Right atrium auricular region (tissue), 2 donors: ENCODE measurements around the gene DOLK. TPM values are rescaled to one million over a fixed set of nuclear protein-coding genes. Genes with fewer than 3 reads are reported as not detected.

Experiments used
- DNase-seq: peaks from one replicate; pipeline ENCODE4 v3.0.0-alpha.2; 2019; ENCODE audit warnings: low spot score
- H3K27ac ChIP-seq, 2 donors: fragments of 200-600 bp; sonication (generic); 1 replicate in 1 of 2; 2 replicates in 1 of 2; pipeline ENCODE4 v1.5.1; 2016 to 2019
- H3K27me3 ChIP-seq, 2 donors: fragments of 200-600 bp; sonication (generic); one replicate each; pipeline versions ENCODE4 v1.5.1 to v1.6.0; 2017 to 2019
- H3K36me3 ChIP-seq: fragments of 200-600 bp; sonication (generic); one replicate; pipeline ENCODE4 v1.5.1; 2016
- H3K4me1 ChIP-seq, 2 donors: fragments of 200-600 bp; sonication (generic); one replicate each; pipeline versions ENCODE4 v1.5.1 to v1.6.0; 2017 to 2019
- H3K4me3 ChIP-seq, 2 donors: fragments of 200-600 bp; sonication (generic); 1 replicate in 1 of 2; 2 replicates in 1 of 2; pipeline ENCODE4 v1.5.1; 2017 to 2019; ENCODE audit warnings: mild to moderate bottlenecking in 1 of 2, moderate library complexity in 1 of 2
- H3K9me3 ChIP-seq, 2 donors: fragments of 200-600 bp; sonication (generic); one replicate each; pipeline ENCODE4 v1.5.1; 2019
- total RNA-seq, 2 donors: library from RNA; depleted of rRNA; stranded (reverse); fragments of >200 nt; gene quantifications; one replicate each; pipeline ENCODE4 v1.1.0, GENCODE V29; 2016
- TF ChIP-seq, protein P1 (sequence below), 2 donors: fragments of 200-600 bp; sonication (generic); IDR thresholded peaks; one replicate each; pipeline ENCODE4 v1.5.1; 2019; ENCODE audit warnings: antibody characterized with exemption in 2 of 2

Gene DOLK
- total RNA-seq, 2 donors from 2014 or later = 13.9 to 14.4 TPM

DNA sequence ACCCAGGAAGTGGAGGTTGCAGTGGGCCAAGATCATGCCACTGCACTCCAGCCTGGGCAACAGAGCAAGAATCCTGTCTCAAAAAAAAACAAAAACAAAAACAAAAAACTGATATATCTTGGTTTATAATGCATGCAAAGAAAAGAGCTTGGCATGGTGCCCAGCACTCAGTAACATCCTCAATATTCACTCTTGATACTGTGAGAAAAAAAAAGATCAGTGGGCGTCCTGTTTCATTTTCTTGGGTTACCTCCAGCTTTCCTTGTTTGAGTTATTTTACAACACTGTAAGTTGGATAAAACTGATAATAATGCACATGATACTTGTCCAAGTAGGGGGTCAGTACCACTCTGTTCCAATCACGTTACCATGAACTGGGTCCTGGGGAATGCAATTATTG, 18.8 kb downstream of the DOLK start:
- DNase-seq = no peak
- Histone ChIP-seq H3K4me3 (no peak overlapping the region), H3K36me3 (no peaks in the 10 kb centered on the region), H3K9me3 (no peaks in the 10 kb centered on the region), H3K27ac (no peak overlapping the region), H3K4me1 (peaks cover 0 to 5% of the 10 kb centered on the region in 2 donors), H3K27me3 (no peaks in the 10 kb centered on the region)
- TF ChIP-seq, protein P1, sequence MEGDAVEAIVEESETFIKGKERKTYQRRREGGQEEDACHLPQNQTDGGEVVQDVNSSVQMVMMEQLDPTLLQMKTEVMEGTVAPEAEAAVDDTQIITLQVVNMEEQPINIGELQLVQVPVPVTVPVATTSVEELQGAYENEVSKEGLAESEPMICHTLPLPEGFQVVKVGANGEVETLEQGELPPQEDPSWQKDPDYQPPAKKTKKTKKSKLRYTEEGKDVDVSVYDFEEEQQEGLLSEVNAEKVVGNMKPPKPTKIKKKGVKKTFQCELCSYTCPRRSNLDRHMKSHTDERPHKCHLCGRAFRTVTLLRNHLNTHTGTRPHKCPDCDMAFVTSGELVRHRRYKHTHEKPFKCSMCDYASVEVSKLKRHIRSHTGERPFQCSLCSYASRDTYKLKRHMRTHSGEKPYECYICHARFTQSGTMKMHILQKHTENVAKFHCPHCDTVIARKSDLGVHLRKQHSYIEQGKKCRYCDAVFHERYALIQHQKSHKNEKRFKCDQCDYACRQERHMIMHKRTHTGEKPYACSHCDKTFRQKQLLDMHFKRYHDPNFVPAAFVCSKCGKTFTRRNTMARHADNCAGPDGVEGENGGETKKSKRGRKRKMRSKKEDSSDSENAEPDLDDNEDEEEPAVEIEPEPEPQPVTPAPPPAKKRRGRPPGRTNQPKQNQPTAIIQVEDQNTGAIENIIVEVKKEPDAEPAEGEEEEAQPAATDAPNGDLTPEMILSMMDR (IDR thresholded peaks at IDR 0.05) = no peak

- DNase-seq = no peak
These were observed 19.5 kb downstream of the DOLK start for GRCh38 chr9:128927731-128928411.

GRCh38 chr9:128923493-128923883, 23.9 kb downstream of the DOLK start:
- Histone ChIP-seq H3K4me1 (peaks cover 0 to 49% of the 10 kb centered on the region in 2 donors), H3K4me3 (no peak overlapping the region), H3K9me3 (no peaks in the 10 kb centered on the region), H3K27me3 (no peaks in the 10 kb centered on the region), H3K36me3 (no peaks in the 10 kb centered on the region), H3K27ac (no peak overlapping the region)
- TF ChIP-seq, protein P1 (IDR thresholded peaks at IDR 0.05) = no peak
- DNase-seq = no peak

More at GRCh38 chr9:128927731-128928411, 19.5 kb downstream of the DOLK start:
- TF ChIP-seq, protein P1 (IDR thresholded peaks at IDR 0.05) = peak; percentile 67 to 90
- Histone ChIP-seq H3K9me3 (no peaks in the 10 kb centered on the region), H3K27ac (no peak overlapping the region), H3K36me3 (no peaks in the 10 kb centered on the region), H3K4me3 (no peak overlapping the region), H3K27me3 (no peaks in the 10 kb centered on the region), H3K4me1 (peaks cover 0 to 7% of the 10 kb centered on the region in 2 donors)

DNA sequence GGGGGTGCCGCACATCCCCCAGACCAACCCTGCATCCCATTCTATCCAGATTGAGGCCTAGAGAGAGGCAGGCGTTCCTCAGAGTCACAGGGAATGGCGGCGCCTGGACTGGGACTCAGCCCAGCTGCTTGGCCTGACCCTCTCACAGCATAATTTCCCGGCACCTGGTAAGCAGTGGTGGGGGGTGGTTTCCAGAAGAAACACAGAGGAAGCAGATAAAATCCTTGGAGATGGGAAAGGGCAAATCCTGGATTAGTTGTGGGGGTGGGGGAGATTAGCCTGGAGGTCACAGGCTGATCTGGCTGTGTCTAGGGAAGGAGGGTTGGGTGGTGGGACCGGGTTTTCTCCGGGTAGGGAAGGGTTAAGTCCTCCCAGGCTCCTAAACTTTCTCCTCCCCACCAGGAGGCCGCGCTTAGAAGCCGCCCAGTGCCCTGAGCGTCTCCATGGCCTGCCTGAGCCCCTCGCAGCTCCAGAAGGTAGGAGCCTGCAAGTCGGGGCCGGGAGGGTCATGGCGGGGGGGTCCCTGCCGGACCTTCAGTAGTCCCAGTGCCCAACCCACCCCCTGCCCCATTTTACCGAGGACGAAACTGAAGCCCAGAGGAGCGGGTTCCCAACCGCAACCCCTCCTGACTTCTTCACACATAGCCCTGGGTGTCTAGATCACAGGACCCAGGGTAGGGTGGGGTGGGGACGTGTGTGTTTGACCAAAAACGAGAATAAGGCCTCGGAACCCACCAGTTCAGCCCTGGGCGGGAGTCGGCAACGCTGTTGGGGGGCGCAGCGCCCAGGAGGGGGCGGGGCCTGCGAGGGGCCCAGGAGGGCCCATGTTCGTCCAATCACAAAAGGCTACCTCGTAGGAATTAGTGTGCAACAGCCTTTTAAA, 25.3 kb downstream of the DOLK start:
- Histone ChIP-seq H3K36me3 (peaks cover 11% of the 10 kb centered on the region), H3K27ac (peak overlapping the region; percentile 83 to 89), H3K4me1 (peaks cover 0 to 53% of the 10 kb centered on the region in 2 donors), H3K9me3 (no peaks in the 10 kb centered on the region), H3K4me3 (peak overlapping the region; percentile 50 to 61), H3K27me3 (no peaks in the 10 kb centered on the region)
- TF ChIP-seq, protein P1 (IDR thresholded peaks at IDR 0.05) = no peak
- peak; percentile 69 for DNase-seq

- H3K4me3 ChIP-seq = peak within 1 kb of the TSS; percentile 50 to 61
- peak; percentile 76 for DNase-seq
- no peaks in the 10 kb centered on the region for H3K9me3 ChIP-seq
- TF ChIP-seq, protein P1 (IDR thresholded peaks at IDR 0.05) = no peak
- peaks cover 0 to 69% of the 10 kb centered on the region in 2 donors for H3K4me1 ChIP-seq
- peak within 1 kb of the TSS; percentile 83 to 89 for H3K27ac ChIP-seq
- H3K36me3 ChIP-seq = peaks cover 24% of the 10 kb centered on the region
- no peaks in the 10 kb centered on the region for H3K27me3 ChIP-seq
These were observed 26.9 kb downstream of the DOLK start, which contains the start of gene PHYHD1 for GRCh38 chr9:128920381-128921058. Gene PHYHD1 (plus strand): TSS chr9:128920982. CDS start chr9:128922324, 1,342 bp downstream.
